Testis (tissue), 2 donors: Measurements from ENCODE around the gene GTF3C2.

Source experiments
- POLR2A ChIP-seq: fragments of 450-650 bp; IDR thresholded peaks from one replicate; pipeline ENCODE4 v1.6.1; 2017; ENCODE audit warnings: antibody characterized with exemption, mild to moderate bottlenecking, moderate library complexity
- TF ChIP-seq, protein P1 (sequence below), 3 experiments: fragments of 450-650 bp in 2 of 3; fragments of 200-600 bp in 1 of 3; sonication (generic) in 1 of 3; IDR thresholded peaks; one replicate each; pipeline ENCODE4 v1.5.1; 2016 to 2019; ENCODE audit warnings: antibody characterized with exemption in 3 of 3, mild to moderate bottlenecking in 2 of 3, moderate library complexity in 1 of 3

DNA sequence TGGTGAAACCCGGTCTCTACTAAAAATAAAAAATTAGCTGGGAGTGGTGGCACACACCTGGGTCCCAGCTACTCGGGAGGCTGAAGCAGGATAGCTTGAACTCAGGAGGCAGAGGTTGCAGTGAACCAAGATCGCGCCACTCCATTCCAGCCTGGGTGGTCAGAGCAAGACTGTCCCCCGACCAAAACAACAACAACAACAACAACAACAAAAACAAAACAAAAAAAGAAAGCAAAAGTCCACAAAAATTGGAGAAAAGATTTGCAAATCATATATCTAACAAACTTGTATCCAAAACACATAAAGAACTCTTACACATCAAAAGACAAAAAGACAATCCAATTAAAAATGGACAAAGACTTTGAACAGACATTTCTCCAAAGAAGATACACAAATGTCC lies 42.4 kb upstream of the GTF3C2 start:
- TF ChIP-seq, protein P1, sequence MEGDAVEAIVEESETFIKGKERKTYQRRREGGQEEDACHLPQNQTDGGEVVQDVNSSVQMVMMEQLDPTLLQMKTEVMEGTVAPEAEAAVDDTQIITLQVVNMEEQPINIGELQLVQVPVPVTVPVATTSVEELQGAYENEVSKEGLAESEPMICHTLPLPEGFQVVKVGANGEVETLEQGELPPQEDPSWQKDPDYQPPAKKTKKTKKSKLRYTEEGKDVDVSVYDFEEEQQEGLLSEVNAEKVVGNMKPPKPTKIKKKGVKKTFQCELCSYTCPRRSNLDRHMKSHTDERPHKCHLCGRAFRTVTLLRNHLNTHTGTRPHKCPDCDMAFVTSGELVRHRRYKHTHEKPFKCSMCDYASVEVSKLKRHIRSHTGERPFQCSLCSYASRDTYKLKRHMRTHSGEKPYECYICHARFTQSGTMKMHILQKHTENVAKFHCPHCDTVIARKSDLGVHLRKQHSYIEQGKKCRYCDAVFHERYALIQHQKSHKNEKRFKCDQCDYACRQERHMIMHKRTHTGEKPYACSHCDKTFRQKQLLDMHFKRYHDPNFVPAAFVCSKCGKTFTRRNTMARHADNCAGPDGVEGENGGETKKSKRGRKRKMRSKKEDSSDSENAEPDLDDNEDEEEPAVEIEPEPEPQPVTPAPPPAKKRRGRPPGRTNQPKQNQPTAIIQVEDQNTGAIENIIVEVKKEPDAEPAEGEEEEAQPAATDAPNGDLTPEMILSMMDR (IDR thresholded peaks at IDR 0.05): no peak
- no peak for TF ChIP-seq POLR2A
